Mesothelial cell of epicardium (in vitro differentiated cells): Measurements from ENCODE around the gene TRMT61B. TPM values are rescaled to one million over a fixed set of nuclear protein-coding genes. Genes with fewer than 3 reads are reported as not detected.
A peak's percentile ranks its signal among the peaks of the same experiment; 100 is the strongest.

Experiments used
- DNase-seq, 2 experiments: peaks; one replicate each; pipeline ENCODE4 v3.0.0; 2021; ENCODE audit warnings: low spot score in 2 of 2; ENCODE audit not compliant: unreplicated experiment in 2 of 2
- H3K27ac Mint-ChIP-seq: 2 replicates; pipeline ENCODE4 v1.8.0; 2021; ENCODE audit warnings: mixed read lengths
- H3K27me3 Mint-ChIP-seq: 2 replicates; pipeline ENCODE4 v1.8.0; 2021; ENCODE audit warnings: low read depth, mixed read lengths
- H3K36me3 Mint-ChIP-seq: 2 replicates; pipeline ENCODE4 v1.8.0; 2021; ENCODE audit warnings: mixed read lengths
- H3K4me1 Mint-ChIP-seq: 2 replicates; pipeline ENCODE4 v1.8.0; 2021; ENCODE audit warnings: mixed read lengths
- H3K4me3 Mint-ChIP-seq: 2 replicates; pipeline ENCODE4 v1.8.0; 2021; ENCODE audit warnings: mild to moderate bottlenecking, moderate library complexity, mixed read lengths
- H3K9me3 Mint-ChIP-seq: 2 replicates; pipeline ENCODE4 v1.8.0; 2021; ENCODE audit warnings: mixed read lengths
- total RNA-seq: library from RNA; stranded (reverse); gene quantifications from 3 replicates; pipeline ENCODE4 v1.2.1, GENCODE V29; 2021
- TF ChIP-seq, protein P1 (sequence below): fragments of 200-600 bp; sonication (generic); IDR thresholded peaks from one replicate; pipeline ENCODE4 v1.5.0; 2021; ENCODE audit warnings: antibody characterized with exemption; ENCODE audit not compliant: unreplicated experiment

Gene TRMT61B
- total RNA-seq, 1 donor from 2014 or later = 19.2 TPM

DNA sequence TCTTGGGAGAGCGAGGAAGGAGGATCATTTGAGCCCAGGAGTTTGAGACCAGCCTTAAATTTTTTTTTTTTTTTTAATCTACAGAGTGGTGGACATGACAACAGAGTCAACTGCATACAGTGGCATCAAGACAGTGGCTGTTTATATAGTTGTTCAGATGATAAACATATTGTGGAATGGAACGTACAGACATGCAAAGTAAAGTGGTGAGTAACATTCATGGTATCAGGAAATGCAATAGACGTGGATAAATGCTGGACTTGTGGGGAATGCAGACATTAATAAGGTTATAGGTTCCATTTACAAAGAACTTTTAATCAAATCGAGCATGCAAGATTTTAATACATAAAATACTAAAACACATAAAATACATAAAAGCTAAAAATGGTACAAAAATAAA, 36.3 kb upstream of the TRMT61B start:
- Mint-ChIP-seq H3K4me3 (no peak overlapping the region), H3K4me1 (peaks cover 7% of the 10 kb centered on the region), H3K27ac (no peak overlapping the region), H3K36me3 (peaks cover 41% of the 10 kb centered on the region), H3K9me3 (no peaks in the 10 kb centered on the region), H3K27me3 (no peaks in the 10 kb centered on the region)
- TF ChIP-seq, protein P1, sequence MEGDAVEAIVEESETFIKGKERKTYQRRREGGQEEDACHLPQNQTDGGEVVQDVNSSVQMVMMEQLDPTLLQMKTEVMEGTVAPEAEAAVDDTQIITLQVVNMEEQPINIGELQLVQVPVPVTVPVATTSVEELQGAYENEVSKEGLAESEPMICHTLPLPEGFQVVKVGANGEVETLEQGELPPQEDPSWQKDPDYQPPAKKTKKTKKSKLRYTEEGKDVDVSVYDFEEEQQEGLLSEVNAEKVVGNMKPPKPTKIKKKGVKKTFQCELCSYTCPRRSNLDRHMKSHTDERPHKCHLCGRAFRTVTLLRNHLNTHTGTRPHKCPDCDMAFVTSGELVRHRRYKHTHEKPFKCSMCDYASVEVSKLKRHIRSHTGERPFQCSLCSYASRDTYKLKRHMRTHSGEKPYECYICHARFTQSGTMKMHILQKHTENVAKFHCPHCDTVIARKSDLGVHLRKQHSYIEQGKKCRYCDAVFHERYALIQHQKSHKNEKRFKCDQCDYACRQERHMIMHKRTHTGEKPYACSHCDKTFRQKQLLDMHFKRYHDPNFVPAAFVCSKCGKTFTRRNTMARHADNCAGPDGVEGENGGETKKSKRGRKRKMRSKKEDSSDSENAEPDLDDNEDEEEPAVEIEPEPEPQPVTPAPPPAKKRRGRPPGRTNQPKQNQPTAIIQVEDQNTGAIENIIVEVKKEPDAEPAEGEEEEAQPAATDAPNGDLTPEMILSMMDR = no peak
- DNase-seq = no peak

DNA sequence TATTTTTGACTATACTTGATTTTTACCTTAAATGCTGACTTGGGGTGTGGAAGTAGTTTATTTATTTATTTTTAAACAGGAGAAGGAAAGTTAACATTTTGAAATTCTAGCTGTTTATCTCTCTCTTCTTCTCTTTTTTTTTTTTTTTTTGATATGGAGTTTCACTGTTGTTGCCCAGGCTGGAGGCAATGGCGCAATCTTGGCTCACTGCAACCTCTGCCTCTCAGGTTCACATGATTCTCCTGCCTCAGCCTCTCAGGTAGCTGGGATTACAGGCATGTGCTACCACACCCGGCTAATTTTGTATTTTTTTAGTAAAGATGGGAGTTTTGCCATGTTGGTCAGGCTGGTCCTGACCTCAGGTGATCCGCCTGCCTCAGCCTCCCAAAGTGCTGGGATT, 35.4 kb upstream of the TRMT61B start:
- DNase-seq = no peak
- Mint-ChIP-seq H3K9me3 (no peaks in the 10 kb centered on the region), H3K4me3 (no peak overlapping the region), H3K27me3 (no peaks in the 10 kb centered on the region), H3K4me1 (peaks cover 9% of the 10 kb centered on the region), H3K27ac (peak overlapping the region; percentile 31), H3K36me3 (peaks cover 41% of the 10 kb centered on the region)
- TF ChIP-seq, protein P1 = no peak

DNA sequence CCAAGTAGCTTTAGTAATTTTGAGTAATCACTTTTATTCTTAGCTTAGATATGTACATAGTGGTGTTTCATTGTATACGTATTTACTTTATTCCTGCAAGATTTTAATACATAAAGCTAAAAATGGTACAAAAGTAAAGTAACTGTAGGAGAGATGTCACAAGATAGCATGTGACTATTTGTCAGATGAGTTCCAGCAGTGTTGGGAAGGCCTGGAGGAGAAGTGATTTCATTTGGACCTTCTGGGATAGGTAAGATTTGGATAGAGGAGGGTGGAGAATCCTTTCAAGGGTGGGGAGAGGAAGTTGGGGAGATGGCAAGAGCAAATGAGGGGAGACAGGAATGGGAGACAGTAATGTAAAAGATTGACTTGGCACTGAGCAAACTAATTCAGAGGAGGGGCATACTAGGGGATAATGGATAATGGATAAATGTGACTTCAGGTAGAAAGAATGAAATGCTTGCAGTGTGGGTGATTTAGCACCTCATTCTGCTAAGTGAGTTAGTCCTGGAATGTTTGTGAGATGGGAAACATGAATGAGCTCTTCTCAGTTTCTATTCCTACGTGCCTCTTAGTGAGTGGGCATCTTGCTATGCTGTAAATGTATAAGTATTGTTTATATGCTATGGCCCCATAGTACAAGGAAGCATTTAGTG, 34.8 kb upstream of the TRMT61B start:
- no peak for DNase-seq
- no peaks in the 10 kb centered on the region for H3K27me3 Mint-ChIP-seq
- no peaks in the 10 kb centered on the region for H3K9me3 Mint-ChIP-seq
- peak overlapping the region; percentile 31 for H3K27ac Mint-ChIP-seq
- no peak overlapping the region for H3K4me3 Mint-ChIP-seq
- peaks cover 36% of the 10 kb centered on the region for H3K36me3 Mint-ChIP-seq
- TF ChIP-seq, protein P1 = no peak
- H3K4me1 Mint-ChIP-seq = peaks cover 9% of the 10 kb centered on the region

DNA sequence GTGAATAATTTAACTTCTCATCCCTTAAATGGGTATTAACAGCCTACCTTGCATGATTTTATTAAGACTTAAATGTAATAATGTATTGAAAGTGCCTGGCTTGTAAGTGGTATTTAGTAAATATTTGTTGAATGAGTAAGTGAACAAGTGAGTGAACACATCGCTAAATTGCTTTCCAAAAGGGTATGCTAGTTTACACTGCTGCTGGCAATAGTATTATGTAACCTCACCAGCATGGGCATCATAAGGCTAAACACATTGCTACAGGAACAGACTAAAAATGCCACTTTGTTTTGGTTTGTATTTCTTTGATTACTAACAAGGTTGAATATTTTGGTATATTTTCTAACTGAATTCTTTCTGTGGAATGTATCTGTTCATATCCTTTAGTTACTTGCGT, 34.2 kb upstream of the TRMT61B start:
- Mint-ChIP-seq H3K36me3 (peaks cover 30% of the 10 kb centered on the region), H3K27ac (no peak overlapping the region), H3K4me1 (peaks cover 9% of the 10 kb centered on the region), H3K4me3 (no peak overlapping the region), H3K9me3 (no peaks in the 10 kb centered on the region), H3K27me3 (no peaks in the 10 kb centered on the region)
- TF ChIP-seq, protein P1 = no peak
- no peak for DNase-seq

DNA sequence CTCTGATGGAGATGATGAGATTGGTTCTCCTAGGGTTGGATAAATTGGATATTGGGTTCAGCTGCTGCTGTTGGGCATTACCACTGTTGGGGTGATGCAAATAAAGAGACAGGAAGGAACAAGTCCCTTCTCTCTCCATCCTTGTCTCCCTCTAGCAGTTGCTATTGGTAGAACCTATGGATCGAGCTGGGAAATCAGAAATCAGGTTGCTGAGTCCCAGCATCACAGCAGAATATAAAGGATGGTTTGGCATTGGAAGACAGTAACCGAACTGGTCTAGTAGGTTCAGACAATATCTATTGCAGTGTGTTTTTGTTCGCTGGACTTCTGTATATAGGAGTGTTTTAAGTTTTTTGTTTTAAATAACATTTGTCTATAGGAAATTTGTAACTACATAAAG, 32.5 kb upstream of the TRMT61B start:
- H3K4me3 Mint-ChIP-seq = no peak overlapping the region
- peaks cover 20% of the 10 kb centered on the region for H3K36me3 Mint-ChIP-seq
- no peaks in the 10 kb centered on the region for H3K27me3 Mint-ChIP-seq
- no peaks in the 10 kb centered on the region for H3K9me3 Mint-ChIP-seq
- no peak overlapping the region for H3K27ac Mint-ChIP-seq
- TF ChIP-seq, protein P1 = no peak
- DNase-seq = no peak
- peaks cover 23% of the 10 kb centered on the region for H3K4me1 Mint-ChIP-seq
